Transverse colon (tissue), 4 donors: ENCODE data around the gene IFTAP. TPM values are rescaled to one million over a fixed set of nuclear protein-coding genes. Genes with fewer than 3 reads are reported as not detected.

Experiments used
- DNase-seq: peaks from one replicate; pipeline ENCODE4 v3.0.0-alpha.2; 2019
- H3K27ac ChIP-seq, 4 donors: fragments of 200-600 bp; sonication (generic); 2 replicates each; pipeline ENCODE4 v1.5.1; 2016 to 2018; ENCODE audit warnings: inconsistent platforms in 4 of 4
- H3K27me3 ChIP-seq: fragments of 200-600 bp; sonication (generic); 2 replicates; pipeline ENCODE4 v1.5.1; 2017; ENCODE audit warnings: inconsistent platforms
- H3K36me3 ChIP-seq, 4 donors: fragments of 200-600 bp; sonication (generic); 2 replicates each; pipeline ENCODE4 v1.5.1; 2017 to 2019; ENCODE audit warnings: inconsistent platforms in 4 of 4
- H3K4me1 ChIP-seq, 4 donors: fragments of 200-600 bp; sonication (generic); 2 replicates each; pipeline ENCODE4 v1.5.1; 2017 to 2020; ENCODE audit warnings: inconsistent platforms in 4 of 4
- H3K4me3 ChIP-seq, 4 donors: fragments of 200-600 bp; sonication (generic); 1 replicate in 1 of 4; 2 replicates in 3 of 4; pipeline versions ENCODE4 v1.5.1 to v1.6.1; 2017 to 2019; ENCODE audit warnings: inconsistent platforms in 4 of 4
- H3K9me3 ChIP-seq, 2 donors: fragments of 200-600 bp; sonication (generic); 2 replicates each; pipeline ENCODE4 v1.5.1; 2017 to 2019; ENCODE audit warnings: inconsistent platforms in 2 of 2
- CTCF ChIP-seq, 5 experiments: fragments of 200-600 bp in 3 of 5; fragments of 450-650 bp in 2 of 5; sonication (generic) in 3 of 5; IDR thresholded peaks; 1 replicate in 2 of 5; 2 replicates in 3 of 5; pipeline ENCODE4 v1.5.1; 2016 to 2017; ENCODE audit warnings: antibody characterized with exemption in 5 of 5, inconsistent platforms in 3 of 5, mild to moderate bottlenecking in 2 of 5, moderate library complexity in 1 of 5
- EP300 ChIP-seq: sonication (generic); formaldehyde crosslinking; IDR thresholded peaks from one replicate; pipeline ENCODE4 v1.6.1; 2017; ENCODE audit warnings: antibody characterized with exemption, low read depth
- POLR2A ChIP-seq: fragments of 450-650 bp; IDR thresholded peaks from one replicate; pipeline ENCODE4 v1.6.1; 2016; ENCODE audit warnings: antibody characterized with exemption, mild to moderate bottlenecking, moderate library complexity
- POLR2AphosphoS5 ChIP-seq, 3 donors: sonication (generic); formaldehyde crosslinking; IDR thresholded peaks; one replicate each; pipeline ENCODE4 v1.6.1; 2016; ENCODE audit warnings: antibody characterized with exemption in 3 of 3
- WGBS, 2 donors: methylation state at CpG; one replicate each; pipeline ENCODE4 v1.1.5; 2018; ENCODE audit warnings: low coverage in 1 of 2; 5-methylcytosine and 5-hydroxymethylcytosine counted together
- in situ Hi-C, 4 donors: fragments of 200-750 bp; cut with MboI; loops; one replicate each; pipeline versions ENCODE4 v1.15.0 to v1.15.1; 2017; ENCODE audit warnings: low sequenced_read_pairs in 3 of 4, low pct_ligation_motif_present in 1 of 4, low pct_unique_long_range_greater_than_20kb in 1 of 4
- intact Hi-C: fragments of 100-400 bp; cut with DNase I; formaldehyde crosslinking; loops from one replicate; pipeline ENCODE4 v1.15.1; 2023; ENCODE audit warnings: low total_unique reads
- total RNA-seq, 4 donors: library from RNA; depleted of rRNA; stranded (reverse); fragments of >200 nt; gene quantifications; one replicate each; pipeline ENCODE4 v1.1.0, GENCODE V29; 2016

The IFTAP gene
- total RNA-seq, 4 donors from 2014 or later, result 11.5 to 76.3 (median 16.0) TPM

- intact Hi-C loops (no loop called here), in situ Hi-C loops (no loop called here)
- H3K4me3 ChIP-seq, result no peak overlapping the region
- H3K27me3 ChIP-seq, result peaks cover 27% of the 10 kb centered on the region
- WGBS, 2 donors, result 10 to 46% methylated on average over 1 of the region's 1 CpG
- no peaks in the 10 kb centered on the region for H3K36me3 ChIP-seq
- DNase-seq, result no peak
- H3K4me1 ChIP-seq, result peaks cover 6 to 9% (median 7%) of the 10 kb centered on the region in 4 donors
- no peaks in the 10 kb centered on the region for H3K9me3 ChIP-seq
- no peak overlapping the region for H3K27ac ChIP-seq
- TF ChIP-seq EP300, result no peak
- TF ChIP-seq POLR2AphosphoS5 (IDR thresholded peaks at IDR 0.05), result no peak
- no peak for TF ChIP-seq POLR2A
- TF ChIP-seq CTCF (IDR thresholded peaks at IDR 0.05), result no peak
Observed at GRCh38 chr11:36591433-36591832, 2.9 kb upstream of the IFTAP start.

GRCh38 chr11:36596880-36597279 lies 2.6 kb downstream of the IFTAP start:
- Histone ChIP-seq H3K36me3 (no peaks in the 10 kb centered on the region), H3K4me1 (peaks cover 6 to 9% (median 7%) of the 10 kb centered on the region in 4 donors), H3K4me3 (no peak overlapping the region), H3K9me3 (no peaks in the 10 kb centered on the region), H3K27ac (no peak overlapping the region), H3K27me3 (peaks cover 4% of the 10 kb centered on the region)
- no peak for TF ChIP-seq EP300
- no peak for TF ChIP-seq POLR2A
- no peak for TF ChIP-seq POLR2AphosphoS5 (IDR thresholded peaks at IDR 0.05)
- no peak for TF ChIP-seq CTCF (IDR thresholded peaks at IDR 0.05)
- intact Hi-C loops, result no loop called here
- DNase-seq, result no peak
- in situ Hi-C loops, result no loop called here

- H3K9me3 ChIP-seq, result no peaks in the 10 kb centered on the region
- TF ChIP-seq POLR2A, result no peak
- no peak for TF ChIP-seq CTCF (IDR thresholded peaks at IDR 0.05)
- TF ChIP-seq EP300, result no peak
- no peak for TF ChIP-seq POLR2AphosphoS5 (IDR thresholded peaks at IDR 0.05)
- no peaks in the 10 kb centered on the region for H3K27me3 ChIP-seq
- intact Hi-C loops, result no loop called here
- DNase-seq, result no peak
- peaks cover 6 to 10% (median 9%) of the 10 kb centered on the region in 4 donors for H3K4me1 ChIP-seq
- H3K36me3 ChIP-seq, result no peaks in the 10 kb centered on the region
- no peak within 1 kb of the TSS for H3K27ac ChIP-seq
- H3K4me3 ChIP-seq, result no peak within 1 kb of the TSS
- in situ Hi-C loops, result no loop called here
- WGBS, 2 donors, result 81 to 100% methylated on average over 2 of the region's 2 CpGs
Observed at GRCh38 chr11:36598051-36598450, 3.7 kb downstream of the IFTAP start, which contains the start of gene RAG2. RAG2 (minus strand) TSS chr11:36598236; CDS start chr11:36594168, 4,068 bp downstream.

- no peak for DNase-seq
- no peaks in the 10 kb centered on the region for H3K9me3 ChIP-seq
- no peak overlapping the region for H3K4me3 ChIP-seq
- peaks cover 3 to 6% (median 5%) of the 10 kb centered on the region in 4 donors for H3K4me1 ChIP-seq
- no peaks in the 10 kb centered on the region for H3K36me3 ChIP-seq
- H3K27me3 ChIP-seq, result no peaks in the 10 kb centered on the region
- in situ Hi-C loops (no loop called here), intact Hi-C loops (no loop called here)
- WGBS, 2 donors, result 94 to 98% methylated on average over 5 to 7 of the region's 7 CpGs
- no peak overlapping the region for H3K27ac ChIP-seq
- no peak for TF ChIP-seq EP300
- no peak for TF ChIP-seq CTCF (IDR thresholded peaks at IDR 0.05)
- TF ChIP-seq POLR2AphosphoS5 (IDR thresholded peaks at IDR 0.05), result no peak
- TF ChIP-seq POLR2A, result no peak
Observed at GRCh38 chr11:36600180-36600579, 5.9 kb downstream of the IFTAP start.
